ENCODE measurements around the gene GRIK1. TPM values are rescaled to one million over a fixed set of nuclear protein-coding genes. Genes with fewer than 3 reads are reported as not detected.

Gene GRIK1
- polyA plus RNA-seq, 1 donor (not counting 4 experiments of a cell fraction or from before 2014, with no cell fraction given): not detected

DNA sequence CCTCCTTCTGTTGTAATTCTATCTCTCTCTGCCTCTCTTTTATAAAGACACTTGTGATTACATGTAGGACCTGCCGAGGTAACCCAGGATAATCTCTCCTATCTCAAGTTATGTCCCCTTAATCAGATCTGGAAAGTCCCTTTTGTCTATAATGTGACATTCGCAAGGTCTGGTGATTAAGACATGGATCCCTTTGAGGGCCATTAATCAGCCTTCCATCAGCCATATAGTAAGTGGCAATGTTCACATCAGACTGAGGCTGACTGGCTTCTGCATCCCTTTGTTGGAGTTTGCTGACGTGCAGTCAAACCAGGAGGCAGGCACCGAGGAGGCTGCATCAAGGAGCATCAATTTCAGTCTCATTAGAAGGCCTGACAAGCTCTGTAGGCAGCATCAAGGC lies 431.5 kb downstream of the GRIK1 start:
- Histone ChIP-seq H3K9me1 (ENCODE audit: control insufficient read depth, extremely low read depth, insufficient read depth, low read length) (no peaks in the 10 kb centered on the region), H3K4me2 (ENCODE audit: control insufficient read depth, extremely low read depth, insufficient read depth, low read depth, low read length) (no peak overlapping the region), H2AFZ (ENCODE audit: control insufficient read depth, low read length) (no peak overlapping the region), H4K20me1 (ENCODE audit: control insufficient read depth, extremely low read depth, insufficient read depth, low read length) (no peaks in the 10 kb centered on the region), H3K4me1 (ENCODE audit: control insufficient read depth, extremely low read depth, insufficient read depth, low read length) (peaks cover 5% of the 10 kb centered on the region), H3K9me3 (ENCODE audit: control insufficient read depth, low read depth, low read length) (no peaks in the 10 kb centered on the region), H3K9ac (ENCODE audit: control insufficient read depth, extremely low read depth, insufficient read depth, low read length) (no peak overlapping the region), H3K4me3 (ENCODE audit: control insufficient read depth in 2 of 3, extremely low read depth in 1 of 3, insufficient read depth in 2 of 3, low read depth in 1 of 3, low read length in 3 of 3) (no peak overlapping the region), H3K79me2 (ENCODE audit: control insufficient read depth, insufficient read depth, low read length) (no peaks in the 10 kb centered on the region), H3K27ac (ENCODE audit: control insufficient read depth, insufficient read depth, low read length) (no peak overlapping the region), H3K36me3 (ENCODE audit: control insufficient read depth in 2 of 2, extremely low read depth in 1 of 2, insufficient read depth in 2 of 2, low read length in 2 of 2) (no peaks in the 10 kb centered on the region), H3K27me3 (ENCODE audit: control insufficient read depth, extremely low read depth, insufficient read depth, low read length) (no peaks in the 10 kb centered on the region)
- DNase-seq (ENCODE audit: low read depth, low spot score) (no peak), FAIRE-seq (no peak)
- TF ChIP-seq EZH2 (IDR thresholded peaks at IDR 0.05; ENCODE audit: low read length): no peak
- TF ChIP-seq, protein P1, sequence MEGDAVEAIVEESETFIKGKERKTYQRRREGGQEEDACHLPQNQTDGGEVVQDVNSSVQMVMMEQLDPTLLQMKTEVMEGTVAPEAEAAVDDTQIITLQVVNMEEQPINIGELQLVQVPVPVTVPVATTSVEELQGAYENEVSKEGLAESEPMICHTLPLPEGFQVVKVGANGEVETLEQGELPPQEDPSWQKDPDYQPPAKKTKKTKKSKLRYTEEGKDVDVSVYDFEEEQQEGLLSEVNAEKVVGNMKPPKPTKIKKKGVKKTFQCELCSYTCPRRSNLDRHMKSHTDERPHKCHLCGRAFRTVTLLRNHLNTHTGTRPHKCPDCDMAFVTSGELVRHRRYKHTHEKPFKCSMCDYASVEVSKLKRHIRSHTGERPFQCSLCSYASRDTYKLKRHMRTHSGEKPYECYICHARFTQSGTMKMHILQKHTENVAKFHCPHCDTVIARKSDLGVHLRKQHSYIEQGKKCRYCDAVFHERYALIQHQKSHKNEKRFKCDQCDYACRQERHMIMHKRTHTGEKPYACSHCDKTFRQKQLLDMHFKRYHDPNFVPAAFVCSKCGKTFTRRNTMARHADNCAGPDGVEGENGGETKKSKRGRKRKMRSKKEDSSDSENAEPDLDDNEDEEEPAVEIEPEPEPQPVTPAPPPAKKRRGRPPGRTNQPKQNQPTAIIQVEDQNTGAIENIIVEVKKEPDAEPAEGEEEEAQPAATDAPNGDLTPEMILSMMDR (optimal IDR thresholded peaks at IDR 0.05 in 1 of 3, IDR thresholded peaks at IDR 0.05 in 1 of 3, conservative IDR thresholded peaks at IDR 0.05 in 1 of 3; ENCODE audit: extremely low read depth in 1 of 3, insufficient read depth in 2 of 3, low read length in 3 of 3): no peak
- dilution Hi-C loops (cut with MboI; ENCODE audit: extremely low pct_ligation_motif_present, low sequenced_read_pairs): no loop called here

DNA sequence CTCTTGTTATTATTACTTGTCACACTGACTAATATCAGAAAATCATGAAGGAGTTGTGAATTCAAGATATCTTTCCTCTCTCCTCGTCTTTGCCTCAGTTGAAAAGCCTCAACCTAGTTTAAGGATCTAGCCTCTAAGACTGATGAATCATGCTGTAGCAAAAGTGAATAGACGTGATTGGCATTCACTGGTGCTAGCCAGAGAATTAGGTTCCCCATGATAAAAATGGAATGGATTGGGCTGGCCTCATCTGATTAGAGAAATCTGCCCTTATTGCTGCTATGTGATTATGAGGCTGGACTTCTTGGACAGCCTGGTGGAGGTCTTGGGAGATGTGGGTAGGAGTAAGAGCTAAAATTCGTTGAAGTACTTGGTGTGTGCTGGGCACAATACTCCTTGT lies 432.8 kb downstream of the GRIK1 start:
- no peaks in the 10 kb centered on the region for H4K20me1 ChIP-seq (ENCODE audit: control insufficient read depth, extremely low read depth, insufficient read depth, low read length)
- no peak for FAIRE-seq

More for the DNA sequence above, 432.8 kb downstream of the GRIK1 start:
- Histone ChIP-seq H3K79me2 (ENCODE audit: control insufficient read depth, insufficient read depth, low read length) (no peaks in the 10 kb centered on the region), H3K4me3 (ENCODE audit: control insufficient read depth in 2 of 3, extremely low read depth in 1 of 3, insufficient read depth in 2 of 3, low read depth in 1 of 3, low read length in 3 of 3) (no peak overlapping the region), H3K36me3 (ENCODE audit: control insufficient read depth in 2 of 2, extremely low read depth in 1 of 2, insufficient read depth in 2 of 2, low read length in 2 of 2) (no peaks in the 10 kb centered on the region), H3K27ac (ENCODE audit: control insufficient read depth, insufficient read depth, low read length) (no peak overlapping the region), H3K4me1 (ENCODE audit: control insufficient read depth, extremely low read depth, insufficient read depth, low read length) (peaks cover 5% of the 10 kb centered on the region), H3K9me3 (ENCODE audit: control insufficient read depth, low read depth, low read length) (no peaks in the 10 kb centered on the region), H2AFZ (ENCODE audit: control insufficient read depth, low read length) (no peak overlapping the region), H3K27me3 (ENCODE audit: control insufficient read depth, extremely low read depth, insufficient read depth, low read length) (no peaks in the 10 kb centered on the region), H3K9ac (ENCODE audit: control insufficient read depth, extremely low read depth, insufficient read depth, low read length) (no peak overlapping the region), H3K4me2 (ENCODE audit: control insufficient read depth, extremely low read depth, insufficient read depth, low read depth, low read length) (no peak overlapping the region), H3K9me1 (ENCODE audit: control insufficient read depth, extremely low read depth, insufficient read depth, low read length) (no peaks in the 10 kb centered on the region)
- dilution Hi-C loops (cut with MboI; ENCODE audit: extremely low pct_ligation_motif_present, low sequenced_read_pairs): no loop called here
- no peak for TF ChIP-seq EZH2 (IDR thresholded peaks at IDR 0.05; ENCODE audit: low read length)
- TF ChIP-seq, protein P1 (optimal IDR thresholded peaks at IDR 0.05 in 1 of 3, IDR thresholded peaks at IDR 0.05 in 1 of 3, conservative IDR thresholded peaks at IDR 0.05 in 1 of 3; ENCODE audit: extremely low read depth in 1 of 3, insufficient read depth in 2 of 3, low read length in 3 of 3): no peak
- DNase-seq (ENCODE audit: low read depth, low spot score): no peak

Measured in keratinocyte (primary cell).